ENCODE measurements around the gene ARID5B. TPM values are rescaled to one million over a fixed set of nuclear protein-coding genes. Genes with fewer than 3 reads are reported as not detected.

The ARID5B gene
- total RNA-seq, 1 donor from 2014 or later: 1.1 TPM

DNA sequence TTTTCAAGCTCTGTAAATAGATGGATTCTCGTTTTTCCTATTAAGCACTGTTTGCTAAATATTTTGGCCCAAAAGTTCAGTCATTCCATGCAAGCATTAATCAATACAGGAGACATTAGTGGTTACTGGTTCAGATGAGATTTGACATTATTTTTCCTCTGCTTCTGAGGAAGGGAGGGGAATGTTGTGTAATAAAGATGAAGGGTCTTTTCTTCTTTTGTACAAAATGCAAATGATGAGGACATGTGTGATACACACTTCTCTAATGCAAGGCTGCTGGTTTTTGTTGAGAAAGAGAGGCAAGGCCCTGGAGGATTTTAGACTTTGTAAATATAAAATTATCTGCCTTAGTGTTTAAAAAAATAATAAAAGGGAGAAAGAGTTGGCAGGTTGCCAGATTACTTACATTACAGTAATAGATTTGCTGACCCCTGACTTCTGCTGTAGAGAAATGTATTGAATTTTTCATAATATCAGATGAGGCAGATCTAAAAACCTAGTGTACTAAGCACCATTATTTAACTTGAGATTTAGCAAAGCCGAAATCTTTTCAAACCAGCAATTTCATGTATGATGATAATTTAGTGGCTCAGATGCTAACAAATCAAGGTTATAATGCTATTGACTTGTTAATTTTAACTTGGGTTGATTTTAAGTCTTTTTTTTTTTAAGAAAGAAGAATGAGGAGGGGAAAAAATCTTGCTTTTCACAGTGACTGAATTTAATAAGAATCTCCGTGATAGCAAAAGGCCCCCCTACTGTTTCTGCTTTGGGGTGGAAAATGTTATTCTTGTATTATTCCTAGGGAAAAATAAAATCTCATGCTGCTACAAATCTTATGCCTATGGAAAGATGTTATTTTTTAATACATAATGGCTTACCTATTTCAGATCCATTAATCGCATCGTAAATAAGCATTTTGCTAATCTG, 180.1 kb downstream of the ARID5B start:
- TF ChIP-seq, protein P1, sequence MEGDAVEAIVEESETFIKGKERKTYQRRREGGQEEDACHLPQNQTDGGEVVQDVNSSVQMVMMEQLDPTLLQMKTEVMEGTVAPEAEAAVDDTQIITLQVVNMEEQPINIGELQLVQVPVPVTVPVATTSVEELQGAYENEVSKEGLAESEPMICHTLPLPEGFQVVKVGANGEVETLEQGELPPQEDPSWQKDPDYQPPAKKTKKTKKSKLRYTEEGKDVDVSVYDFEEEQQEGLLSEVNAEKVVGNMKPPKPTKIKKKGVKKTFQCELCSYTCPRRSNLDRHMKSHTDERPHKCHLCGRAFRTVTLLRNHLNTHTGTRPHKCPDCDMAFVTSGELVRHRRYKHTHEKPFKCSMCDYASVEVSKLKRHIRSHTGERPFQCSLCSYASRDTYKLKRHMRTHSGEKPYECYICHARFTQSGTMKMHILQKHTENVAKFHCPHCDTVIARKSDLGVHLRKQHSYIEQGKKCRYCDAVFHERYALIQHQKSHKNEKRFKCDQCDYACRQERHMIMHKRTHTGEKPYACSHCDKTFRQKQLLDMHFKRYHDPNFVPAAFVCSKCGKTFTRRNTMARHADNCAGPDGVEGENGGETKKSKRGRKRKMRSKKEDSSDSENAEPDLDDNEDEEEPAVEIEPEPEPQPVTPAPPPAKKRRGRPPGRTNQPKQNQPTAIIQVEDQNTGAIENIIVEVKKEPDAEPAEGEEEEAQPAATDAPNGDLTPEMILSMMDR (IDR thresholded peaks at IDR 0.05; ENCODE audit: partially characterized antibody, unreplicated experiment): no peak
- Mint-ChIP-seq H3K4me3 (ENCODE audit: unreplicated experiment) (no peak overlapping the region), H3K9me3 (ENCODE audit: unreplicated experiment) (no peaks in the 10 kb centered on the region), H3K36me3 (ENCODE audit: unreplicated experiment) (peaks cover 4% of the 10 kb centered on the region), H3K4me1 (ENCODE audit: low read depth, unreplicated experiment) (peaks cover 23% of the 10 kb centered on the region), H3K27me3 (ENCODE audit: unreplicated experiment) (no peaks in the 10 kb centered on the region), H3K27ac (ENCODE audit: unreplicated experiment) (no peak overlapping the region)
- DNase-seq: no peak

DNA sequence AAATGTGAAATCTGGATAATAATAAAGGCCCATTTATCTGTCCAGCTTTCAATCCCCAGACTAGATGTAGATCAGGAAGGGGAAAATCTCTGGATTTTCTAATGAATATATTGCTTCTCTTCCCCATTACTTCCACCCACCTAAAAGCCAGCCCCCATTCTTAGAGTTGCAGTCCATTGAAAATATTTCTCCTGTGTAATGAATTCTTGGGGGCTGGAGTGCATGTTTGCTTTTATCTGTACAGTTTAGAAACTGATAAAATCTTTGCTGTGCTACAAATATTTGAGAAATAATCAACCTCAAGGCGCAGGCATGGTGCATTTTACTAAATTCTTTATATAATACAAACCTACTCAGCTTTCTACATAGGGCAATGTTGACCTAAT, 180.8 kb downstream of the ARID5B start:
- TF ChIP-seq, protein P1 (IDR thresholded peaks at IDR 0.05; ENCODE audit: partially characterized antibody, unreplicated experiment): no peak
- Mint-ChIP-seq H3K27me3 (ENCODE audit: unreplicated experiment) (no peaks in the 10 kb centered on the region), H3K4me1 (ENCODE audit: low read depth, unreplicated experiment) (peaks cover 23% of the 10 kb centered on the region), H3K4me3 (ENCODE audit: unreplicated experiment) (no peak overlapping the region), H3K27ac (ENCODE audit: unreplicated experiment) (no peak overlapping the region), H3K9me3 (ENCODE audit: unreplicated experiment) (no peaks in the 10 kb centered on the region), H3K36me3 (ENCODE audit: unreplicated experiment) (peaks cover 4% of the 10 kb centered on the region)
- DNase-seq: no peak

DNA sequence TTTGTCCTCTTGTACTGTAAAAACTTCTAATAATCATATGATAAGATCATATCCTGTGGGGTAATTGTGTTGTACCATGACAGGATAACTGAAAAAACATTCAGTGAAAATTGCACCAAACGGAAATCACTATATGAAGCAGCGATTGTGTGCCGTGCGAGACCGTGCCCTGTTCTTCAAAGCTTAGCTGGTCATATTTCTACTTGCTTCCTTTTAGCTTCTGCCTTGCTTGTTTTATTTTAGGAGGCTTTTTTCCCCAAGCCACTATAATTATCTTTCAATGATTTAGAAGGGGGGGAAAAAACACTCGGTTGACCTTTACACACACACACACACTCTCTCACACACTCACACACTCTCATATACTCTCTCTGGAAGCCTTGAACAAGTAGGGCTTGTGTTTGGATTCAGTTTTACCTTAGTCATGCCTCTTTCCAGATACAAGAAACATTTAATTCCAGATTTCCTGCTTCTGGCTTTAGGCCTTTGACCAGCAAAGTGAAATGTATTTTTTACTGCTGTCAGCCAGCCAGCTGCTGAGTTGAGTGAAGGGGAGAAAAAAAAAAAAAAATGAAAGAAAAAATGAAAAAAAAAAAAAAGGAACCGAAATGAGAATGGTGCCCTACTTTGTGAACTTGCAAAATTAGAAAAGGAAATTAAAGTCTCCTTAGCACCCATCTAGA, 181.4 kb downstream of the ARID5B start:
- H3K4me3 Mint-ChIP-seq (ENCODE audit: unreplicated experiment): peak overlapping the region; percentile 45
- no peaks in the 10 kb centered on the region for H3K9me3 Mint-ChIP-seq (ENCODE audit: unreplicated experiment)
- DNase-seq: no peak
- H3K4me1 Mint-ChIP-seq (ENCODE audit: low read depth, unreplicated experiment): peaks cover 23% of the 10 kb centered on the region
- H3K36me3 Mint-ChIP-seq (ENCODE audit: unreplicated experiment): peaks cover 4% of the 10 kb centered on the region
- TF ChIP-seq, protein P1 (IDR thresholded peaks at IDR 0.05; ENCODE audit: partially characterized antibody, unreplicated experiment): no peak
- H3K27me3 Mint-ChIP-seq (ENCODE audit: unreplicated experiment): no peaks in the 10 kb centered on the region
- peak overlapping the region; percentile 54 for H3K27ac Mint-ChIP-seq (ENCODE audit: unreplicated experiment)

DNA sequence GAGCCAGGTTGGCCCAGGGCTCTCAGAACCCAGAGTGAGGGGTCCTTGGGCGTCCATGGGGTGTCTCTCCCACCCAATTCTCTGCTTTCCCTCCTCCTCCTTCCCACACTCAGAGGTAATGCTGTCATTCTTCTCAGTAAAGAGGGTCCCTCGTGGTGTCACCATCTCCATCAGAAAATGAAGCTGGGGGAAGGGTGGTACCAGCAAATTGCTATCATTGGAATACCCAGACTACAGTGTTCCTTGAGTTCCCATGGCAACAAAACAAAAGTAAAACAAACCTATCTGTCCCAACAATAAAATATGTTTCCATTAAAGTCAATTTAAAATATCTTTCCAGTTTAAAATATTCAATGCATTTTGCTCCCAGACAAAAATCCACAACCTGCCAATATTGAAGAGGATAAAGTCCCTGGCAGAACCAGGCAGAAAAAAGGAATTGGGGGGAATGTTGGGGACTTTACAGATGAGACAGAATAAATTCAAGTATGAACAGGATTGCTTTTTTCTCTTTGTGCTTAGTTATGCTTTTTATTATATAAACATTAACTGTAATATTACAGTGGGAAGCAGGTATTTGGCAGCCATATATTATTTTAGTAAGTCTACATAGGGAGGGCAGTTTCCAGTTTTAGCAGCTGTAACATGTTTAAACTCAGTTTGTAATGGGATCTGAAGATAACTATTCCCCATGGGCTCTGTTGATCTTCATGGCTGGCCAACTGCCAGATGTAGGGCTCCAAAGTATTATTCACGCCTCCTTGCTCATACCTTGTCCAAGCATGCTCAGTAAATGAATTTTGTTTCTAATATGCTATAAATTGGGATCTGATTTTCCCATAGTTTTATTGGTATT, 182.1 kb downstream of the ARID5B start:
- Mint-ChIP-seq H3K36me3 (ENCODE audit: unreplicated experiment) (peaks cover 4% of the 10 kb centered on the region), H3K4me1 (ENCODE audit: low read depth, unreplicated experiment) (peaks cover 23% of the 10 kb centered on the region), H3K4me3 (ENCODE audit: unreplicated experiment) (peak overlapping the region; percentile 45), H3K27ac (ENCODE audit: unreplicated experiment) (peak overlapping the region; percentile 54), H3K27me3 (ENCODE audit: unreplicated experiment) (no peaks in the 10 kb centered on the region), H3K9me3 (ENCODE audit: unreplicated experiment) (no peaks in the 10 kb centered on the region)
- DNase-seq: no peak
- TF ChIP-seq, protein P1 (IDR thresholded peaks at IDR 0.05; ENCODE audit: partially characterized antibody, unreplicated experiment): no peak

Measured in glutamatergic neuron (in vitro differentiated cells).